GM19239 (cell line): ENCODE measurements around the gene KCNH5.

Experiments
- DNase-seq: peaks from one replicate; pipeline ENCODE4 v3.0.0; 2011; ENCODE audit warnings: low spot score; ENCODE audit not compliant: insufficient read length
- FAIRE-seq: peaks from 2 replicates; lab custom pipeline; 2011; peaks lifted over from hg19 to GRCh38; lab: Jason Lieb, UNC

KCNH5 gene

DNA sequence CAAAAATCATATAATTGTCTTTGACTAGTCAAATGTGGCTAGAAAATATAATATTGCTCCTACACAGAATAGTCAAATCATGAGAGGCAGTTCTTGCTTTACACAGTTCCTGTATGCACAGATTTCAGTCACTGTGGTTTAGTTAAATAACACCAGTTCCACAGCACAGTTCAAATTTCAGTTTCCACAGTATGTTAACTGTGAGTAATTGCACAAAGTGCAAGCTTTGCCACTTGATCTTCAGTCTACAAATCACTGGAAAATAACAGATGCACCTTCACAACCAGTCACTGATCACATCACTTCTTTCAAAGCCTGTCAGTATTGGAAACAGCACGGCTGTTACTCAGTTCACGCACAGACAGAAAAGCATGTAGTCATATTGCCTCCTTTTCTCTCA lies 38.7 kb downstream of the KCNH5 start:
- FAIRE-seq (no peak), DNase-seq (no peak)

DNA sequence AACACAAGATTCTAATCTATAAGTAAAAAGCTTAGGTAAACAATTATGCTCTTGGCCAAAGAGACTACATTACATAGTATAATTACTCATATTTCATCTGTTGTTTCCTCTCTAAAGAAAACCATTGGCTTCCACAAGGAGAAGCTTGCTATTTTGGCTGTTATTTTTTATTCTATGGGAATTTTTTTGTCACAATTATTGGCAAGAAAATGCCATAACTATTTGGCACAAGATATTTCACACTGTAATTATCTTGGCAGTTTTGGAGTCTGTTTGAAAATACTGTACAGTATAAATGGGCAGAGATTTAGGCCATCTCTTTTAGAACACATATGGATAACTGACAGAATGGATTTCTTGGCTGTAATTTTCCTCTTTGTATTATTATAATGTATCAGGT lies 51.2 kb downstream of the KCNH5 start:
- DNase-seq (no peak), FAIRE-seq (no peak)

DNA sequence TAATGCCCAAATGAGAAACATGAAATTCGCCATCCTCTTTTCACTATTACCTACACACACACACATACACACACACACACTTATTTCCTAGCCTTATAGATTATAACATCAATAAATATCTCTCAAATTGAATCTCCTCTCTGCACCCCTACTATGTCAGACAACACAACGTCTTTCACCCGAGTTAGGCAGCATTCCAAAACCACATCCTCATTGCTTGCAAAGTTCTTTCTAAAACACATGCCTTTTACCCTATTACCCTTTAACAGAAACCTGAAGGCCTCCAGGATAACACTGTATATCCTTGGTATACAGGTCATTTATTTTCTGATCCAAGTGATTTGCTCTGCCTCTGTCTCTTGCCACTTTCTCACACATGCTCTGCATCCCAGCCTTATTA lies 56.3 kb downstream of the KCNH5 start:
- FAIRE-seq: no peak
- DNase-seq: no peak

DNA sequence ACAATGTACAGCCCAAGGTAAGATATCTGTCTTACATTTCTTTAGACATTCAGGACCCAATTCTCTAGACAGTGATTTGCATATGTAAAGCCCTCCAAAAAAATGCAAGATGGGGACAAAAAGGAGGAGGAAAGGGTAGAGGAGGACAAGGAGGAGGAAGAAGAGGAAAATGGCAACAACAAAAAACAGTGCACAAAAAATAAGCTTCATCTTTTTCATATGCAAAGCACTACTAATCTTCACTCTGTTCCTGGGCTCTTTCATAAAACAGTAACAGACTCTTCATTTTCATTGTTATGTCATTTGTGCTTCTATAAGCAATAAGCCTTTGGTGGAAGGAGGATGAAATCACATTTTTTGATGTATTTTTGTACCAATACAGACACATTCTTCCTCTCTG lies 61.4 kb downstream of the KCNH5 start:
- DNase-seq (no peak), FAIRE-seq (no peak)

DNA sequence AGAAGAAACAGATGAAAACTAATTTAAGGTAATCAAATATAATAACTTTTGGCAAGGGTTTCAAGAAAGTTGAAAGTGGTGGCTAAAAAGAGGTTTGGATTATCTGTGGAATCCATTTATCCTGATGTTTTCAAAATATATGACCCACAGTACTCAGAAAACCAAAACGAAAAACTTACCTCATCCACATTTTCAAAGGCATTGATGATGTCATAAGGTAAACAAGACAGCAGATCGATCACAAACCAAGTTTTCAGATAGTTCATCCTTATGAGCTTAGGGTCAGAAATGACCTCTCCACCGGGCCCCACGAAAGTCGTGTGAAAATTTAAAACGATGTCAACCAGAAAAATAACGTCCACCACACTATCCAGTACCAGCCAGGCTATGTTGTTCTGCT lies 64.6 kb downstream of the KCNH5 start:
- FAIRE-seq (no peak), DNase-seq (no peak)

DNA sequence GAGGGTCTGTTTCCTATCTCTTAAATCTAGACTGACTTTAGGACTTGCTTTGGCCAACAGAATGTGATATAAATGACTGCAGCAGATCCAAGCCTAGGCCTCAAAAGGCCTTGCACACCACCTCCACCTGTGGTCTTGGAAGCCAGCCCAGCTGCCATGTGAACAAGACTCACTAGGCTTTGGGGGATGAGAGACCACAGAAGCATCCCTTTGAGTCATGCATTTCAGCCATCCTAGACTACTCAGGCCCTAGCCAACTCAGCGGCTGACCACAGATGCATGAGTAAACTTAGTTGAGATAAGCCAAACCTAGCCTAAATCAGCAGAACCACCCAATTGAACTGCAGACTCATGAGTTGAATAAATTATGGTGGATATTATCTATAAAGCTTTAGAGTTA lies 87.7 kb downstream of the KCNH5 start:
- no peak for FAIRE-seq
- no peak for DNase-seq

DNA sequence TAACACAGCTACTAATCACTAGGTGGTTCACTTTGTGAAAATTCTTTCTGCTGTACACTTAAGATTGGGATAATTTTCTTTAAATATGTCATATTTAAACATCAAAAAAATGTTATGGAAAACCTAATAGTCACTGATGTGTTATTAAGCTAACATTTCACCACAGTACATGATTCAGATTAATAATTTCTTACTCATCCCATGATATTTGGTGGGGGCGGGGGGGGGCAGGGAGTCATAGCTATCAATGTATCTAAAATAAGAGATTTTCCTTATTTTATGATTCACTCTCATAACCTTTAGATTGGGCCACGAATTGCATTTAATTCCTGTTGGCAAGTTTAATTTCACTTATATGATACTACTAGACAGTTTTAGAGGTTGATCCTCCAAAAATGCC lies 88.8 kb downstream of the KCNH5 start:
- DNase-seq: no peak
- no peak for FAIRE-seq

DNA sequence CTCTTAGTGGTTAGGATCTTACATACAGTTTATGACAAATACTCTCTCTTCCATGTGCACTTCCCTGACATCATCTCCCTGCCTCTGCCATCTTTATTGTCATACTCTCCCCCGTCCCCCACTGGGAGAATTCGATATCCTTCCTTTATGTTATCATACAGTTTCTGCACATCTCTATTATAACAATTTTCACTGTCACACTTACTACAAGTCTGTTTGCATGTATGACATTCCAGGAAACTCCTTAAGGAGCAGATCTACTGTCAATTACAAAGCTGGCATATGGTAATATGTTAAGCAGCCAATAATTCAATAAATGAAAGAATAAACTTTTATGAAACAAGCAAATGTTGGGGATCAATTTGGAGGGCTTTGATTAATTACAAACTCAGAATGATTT lies 91.1 kb downstream of the KCNH5 start:
- FAIRE-seq: no peak
- no peak for DNase-seq

DNA sequence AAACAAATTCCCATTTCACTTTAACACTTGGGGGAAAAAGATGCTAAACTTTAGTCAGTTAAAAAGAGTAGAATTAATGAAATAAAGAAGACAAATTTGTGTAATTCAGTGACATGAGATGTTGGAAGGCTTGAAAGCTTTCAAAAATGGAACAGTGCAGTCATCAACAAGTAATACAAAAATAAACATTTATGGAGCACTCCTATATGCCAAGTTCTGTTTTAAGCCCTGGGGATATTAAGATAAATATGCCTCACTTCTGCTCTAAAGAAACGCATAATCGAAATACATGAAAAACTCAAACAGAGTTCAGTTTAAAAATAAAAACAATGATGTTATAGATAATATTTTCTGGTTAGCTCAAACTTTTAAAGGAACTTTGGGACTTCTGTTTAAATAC lies 93.0 kb downstream of the KCNH5 start:
- FAIRE-seq (no peak), DNase-seq (no peak)

DNA sequence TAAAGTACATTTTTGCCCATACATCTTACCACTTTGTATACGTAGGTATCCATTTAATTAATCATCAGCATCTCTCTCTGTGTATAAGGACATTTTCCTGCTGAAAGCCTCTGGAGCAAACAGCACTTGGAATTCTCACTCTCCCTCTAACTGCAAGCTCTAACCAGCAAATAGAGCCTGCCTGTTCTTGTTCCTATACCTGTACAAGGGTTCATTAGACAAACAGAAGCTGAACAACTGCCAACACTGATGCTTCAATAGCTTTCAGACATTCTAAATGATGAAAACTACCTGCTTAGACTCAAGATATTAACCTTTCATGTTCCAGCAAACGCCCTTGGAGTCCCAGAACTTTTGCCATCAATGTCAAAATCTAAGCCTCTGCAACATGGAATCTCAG lies 98.0 kb downstream of the KCNH5 start:
- DNase-seq: no peak
- FAIRE-seq: no peak

DNA sequence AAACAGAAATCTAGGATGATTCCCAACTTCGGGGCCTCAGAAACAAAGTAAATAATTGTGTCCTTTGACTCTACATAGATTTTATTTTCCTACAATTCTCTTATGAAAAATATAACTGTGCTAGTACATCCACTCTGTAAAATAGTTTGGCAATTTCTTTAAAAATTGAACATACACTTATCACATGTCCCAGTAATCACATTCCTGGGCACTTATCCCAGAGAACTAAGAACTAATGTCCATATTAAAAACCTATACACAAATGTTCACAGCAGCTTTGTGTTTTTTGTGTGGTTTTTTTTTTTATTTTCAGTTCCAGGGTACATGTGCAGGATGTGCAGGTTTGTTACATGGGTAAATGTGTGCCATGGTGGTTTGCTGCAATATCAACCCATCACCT lies 99.0 kb downstream of the KCNH5 start:
- DNase-seq (no peak), FAIRE-seq (no peak)

DNA sequence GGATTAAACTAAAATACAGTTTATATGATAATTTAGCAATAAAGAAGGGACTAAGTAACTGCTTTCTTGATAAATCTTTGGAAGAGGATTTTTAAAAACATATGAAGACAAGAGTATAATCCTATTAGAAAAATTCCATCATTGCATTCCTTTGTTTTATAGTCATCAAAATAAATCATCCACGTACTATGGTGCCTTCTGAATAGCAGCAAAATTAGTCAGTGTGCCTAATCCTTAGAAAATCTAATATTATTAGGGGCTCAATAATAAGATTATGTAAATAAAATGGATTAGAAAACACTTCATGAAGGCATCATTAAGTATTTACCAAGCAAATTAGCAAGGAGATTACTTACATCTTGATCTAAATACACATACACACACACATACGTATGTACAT lies 102.1 kb downstream of the KCNH5 start:
- no peak for FAIRE-seq
- no peak for DNase-seq

DNA sequence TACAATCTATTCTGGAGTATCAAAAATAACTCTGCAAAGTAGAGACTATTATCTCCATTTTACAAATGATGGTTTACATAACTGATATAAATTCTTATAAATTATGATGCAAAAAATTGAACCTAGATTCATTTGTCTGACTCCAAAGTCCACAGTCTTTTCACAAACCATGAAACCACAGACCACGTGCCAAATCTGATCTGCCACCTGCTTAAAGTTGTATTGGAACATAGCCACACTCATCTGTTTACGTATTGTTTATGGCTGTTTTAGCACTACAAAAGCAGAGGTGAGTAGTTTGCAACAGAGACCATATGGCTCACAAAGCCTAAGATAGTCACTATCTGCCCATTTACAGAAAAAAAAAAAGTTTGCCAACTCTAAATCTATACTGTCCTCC lies 105.3 kb downstream of the KCNH5 start:
- no peak for DNase-seq
- FAIRE-seq: no peak

DNA sequence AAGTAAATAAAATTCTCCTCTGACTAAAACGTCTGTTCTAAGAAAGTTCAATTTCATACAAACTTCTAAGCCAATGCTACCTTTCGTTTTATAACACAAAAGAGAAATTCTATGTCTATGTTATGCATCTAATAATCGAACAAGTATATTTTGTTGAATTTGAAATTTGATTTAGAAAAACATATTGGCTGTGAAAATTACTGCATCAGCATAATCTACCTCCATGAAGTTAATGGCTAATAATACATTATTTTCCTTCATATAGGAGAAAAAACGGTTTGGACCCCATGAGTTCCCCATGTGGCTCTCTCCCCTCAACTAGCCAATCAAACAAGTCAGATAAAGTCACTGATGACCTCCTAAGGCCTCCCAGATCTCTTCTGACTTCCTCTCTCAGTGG lies 106.5 kb downstream of the KCNH5 start:
- FAIRE-seq (no peak), DNase-seq (no peak)

DNA sequence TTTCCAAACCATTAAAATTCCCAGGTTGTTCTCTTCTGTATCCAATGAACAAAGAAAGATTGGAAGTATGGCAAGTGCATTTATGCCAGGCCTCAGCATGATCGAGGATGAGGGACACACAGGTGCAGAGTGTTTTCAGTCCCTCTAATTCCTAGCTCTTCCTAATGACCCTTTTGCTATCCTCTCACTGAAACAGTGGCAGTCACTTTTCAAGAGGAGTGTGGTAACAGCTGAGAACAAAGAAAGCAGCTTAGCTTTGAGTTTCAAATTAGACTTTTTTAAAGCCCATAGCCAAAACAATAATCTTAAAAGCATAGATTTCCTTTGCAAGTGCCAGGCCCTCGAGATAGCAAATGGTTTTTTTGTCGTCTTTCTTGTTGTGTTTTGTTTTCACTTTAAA lies 110.8 kb downstream of the KCNH5 start:
- DNase-seq (no peak), FAIRE-seq (no peak)

DNA sequence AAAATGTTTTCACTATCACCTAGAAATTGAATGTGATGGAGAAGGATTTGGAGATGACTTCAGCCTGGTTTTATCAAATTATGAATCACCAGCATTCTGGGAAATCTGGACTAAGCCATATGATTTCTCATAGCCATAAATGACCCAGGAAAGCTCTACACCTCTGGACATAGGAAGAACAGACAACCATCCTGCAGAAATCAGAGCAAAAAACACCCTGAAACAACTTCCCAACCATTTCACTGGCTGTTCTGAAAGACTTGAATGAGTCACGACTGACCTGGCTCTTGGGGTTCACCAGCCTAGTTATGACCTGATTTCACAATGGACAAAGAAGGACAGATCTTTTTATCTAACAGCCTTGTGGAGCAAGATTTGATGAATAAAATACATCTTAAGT lies 123.8 kb downstream of the KCNH5 start:
- FAIRE-seq: no peak

DNA sequence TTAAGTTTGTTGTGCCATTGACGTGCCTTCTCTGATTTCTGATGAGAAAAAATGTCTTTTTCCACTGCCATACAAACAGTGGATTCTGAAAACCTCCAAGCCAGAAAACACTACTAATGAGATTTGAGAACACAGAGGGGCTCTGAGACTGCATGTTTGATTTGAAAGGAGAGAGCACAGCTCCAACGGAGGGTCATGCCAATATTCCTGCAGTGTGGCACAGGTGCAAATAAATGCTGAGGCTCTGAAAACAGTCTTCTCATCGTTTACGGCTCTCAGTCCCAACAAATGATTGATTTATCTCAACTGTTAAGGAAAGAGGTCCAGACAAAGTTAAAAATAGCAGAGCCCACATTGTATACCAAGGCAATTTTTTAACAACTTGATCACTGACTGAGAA lies 128.7 kb downstream of the KCNH5 start:
- DNase-seq (no peak), FAIRE-seq (no peak)

More for the DNA sequence above, 123.8 kb downstream of the KCNH5 start:
- no peak for DNase-seq

DNA sequence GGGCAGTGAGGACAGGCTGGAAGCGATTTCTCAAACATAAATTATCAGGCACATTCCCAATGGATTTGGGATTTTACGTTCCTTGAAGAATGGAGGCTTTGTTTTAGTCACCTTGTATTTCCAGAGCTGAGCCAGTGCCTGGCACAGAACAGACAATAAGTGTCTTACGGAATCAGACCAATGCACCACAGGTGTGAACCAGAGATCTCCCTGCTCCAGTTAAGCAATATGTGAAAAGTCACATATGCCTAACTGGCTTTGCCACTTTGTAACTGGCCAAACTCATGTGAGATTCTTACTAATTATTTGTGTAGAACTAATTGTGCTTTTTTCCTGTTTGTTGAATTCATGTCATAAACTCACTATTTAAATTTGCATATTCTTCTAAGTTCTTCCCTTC lies 130.4 kb downstream of the KCNH5 start:
- DNase-seq: no peak

DNA sequence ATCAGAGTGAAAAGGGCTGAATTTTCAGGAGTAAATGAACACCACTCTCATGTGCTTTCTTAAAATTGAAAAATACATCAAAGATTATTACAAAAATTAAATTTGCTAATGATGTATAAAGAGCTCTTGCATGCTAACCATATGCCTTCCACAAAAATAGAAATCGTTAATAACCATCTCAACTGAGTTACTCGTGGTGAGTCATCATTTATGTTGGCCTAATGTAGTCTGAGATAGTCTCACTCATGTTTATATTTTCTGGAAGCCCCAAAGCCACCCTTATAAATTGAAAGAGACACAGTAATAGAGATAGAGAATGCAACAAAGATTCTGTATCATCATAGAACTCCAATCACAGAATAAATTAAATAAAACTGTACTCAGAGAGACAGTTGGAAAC lies 131.2 kb downstream of the KCNH5 start:
- FAIRE-seq: no peak

More for the DNA sequence above, 130.4 kb downstream of the KCNH5 start:
- FAIRE-seq: no peak

DNA sequence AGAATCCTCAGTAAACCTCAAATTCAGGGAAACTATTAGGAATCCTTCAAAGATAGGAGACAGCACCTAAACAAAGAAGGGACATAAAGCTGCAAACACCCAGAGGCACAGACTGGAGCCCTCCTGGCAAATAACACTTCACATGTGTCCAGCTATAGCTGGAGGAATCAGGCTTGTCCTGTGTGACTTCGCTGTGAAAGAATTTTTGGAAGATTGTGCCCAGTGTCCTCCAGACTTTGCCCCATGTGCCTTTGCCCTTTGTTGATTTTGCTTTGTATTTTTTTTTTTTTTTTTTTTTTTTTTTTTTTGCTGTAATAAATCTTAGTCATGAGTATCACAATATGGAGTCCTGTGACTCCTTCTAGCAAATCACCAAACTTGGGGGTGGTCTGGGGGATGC lies 136.8 kb downstream of the KCNH5 start:
- DNase-seq (no peak), FAIRE-seq (no peak)

More for the DNA sequence above, 131.2 kb downstream of the KCNH5 start:
- no peak for DNase-seq

DNA sequence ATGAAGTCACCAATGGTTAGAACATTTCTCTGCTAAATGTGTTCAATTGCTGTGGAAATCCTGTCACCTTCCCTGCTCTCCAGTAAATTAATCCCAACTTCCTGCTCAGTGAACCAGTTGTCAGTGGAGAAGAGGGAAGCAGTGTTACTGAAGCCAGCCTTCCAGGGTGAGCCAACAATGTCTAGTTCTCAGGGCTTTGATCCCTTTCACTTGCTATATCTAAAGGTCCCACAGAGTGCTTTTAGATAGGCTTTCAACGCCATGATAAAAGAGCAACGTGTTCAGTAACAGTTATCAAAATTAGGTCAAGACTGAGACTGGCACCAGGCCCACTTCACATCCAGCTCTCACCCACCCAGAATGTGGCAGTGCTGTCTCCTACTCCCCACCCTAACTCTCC lies 139.7 kb downstream of the KCNH5 start:
- FAIRE-seq (no peak), DNase-seq (no peak)

DNA sequence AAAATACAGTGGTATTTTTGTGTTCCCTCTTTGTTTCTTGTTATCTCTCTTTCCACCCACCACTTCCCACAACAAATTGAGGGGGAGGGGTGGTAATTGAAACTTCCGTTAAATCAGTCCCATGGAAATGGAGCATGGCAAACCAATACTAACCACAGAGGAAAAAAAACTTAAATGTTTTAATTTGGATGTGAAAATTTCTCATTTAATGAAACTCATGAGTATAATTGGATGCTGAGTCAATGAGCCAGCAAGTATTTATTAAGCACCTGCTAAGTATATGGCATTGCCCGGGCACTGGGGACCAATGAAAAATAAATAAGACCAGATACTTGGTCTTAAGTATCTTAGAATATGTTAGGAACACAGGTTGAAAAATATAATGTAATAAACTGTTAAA lies 147.5 kb downstream of the KCNH5 start:
- DNase-seq: no peak
- FAIRE-seq: no peak

DNA sequence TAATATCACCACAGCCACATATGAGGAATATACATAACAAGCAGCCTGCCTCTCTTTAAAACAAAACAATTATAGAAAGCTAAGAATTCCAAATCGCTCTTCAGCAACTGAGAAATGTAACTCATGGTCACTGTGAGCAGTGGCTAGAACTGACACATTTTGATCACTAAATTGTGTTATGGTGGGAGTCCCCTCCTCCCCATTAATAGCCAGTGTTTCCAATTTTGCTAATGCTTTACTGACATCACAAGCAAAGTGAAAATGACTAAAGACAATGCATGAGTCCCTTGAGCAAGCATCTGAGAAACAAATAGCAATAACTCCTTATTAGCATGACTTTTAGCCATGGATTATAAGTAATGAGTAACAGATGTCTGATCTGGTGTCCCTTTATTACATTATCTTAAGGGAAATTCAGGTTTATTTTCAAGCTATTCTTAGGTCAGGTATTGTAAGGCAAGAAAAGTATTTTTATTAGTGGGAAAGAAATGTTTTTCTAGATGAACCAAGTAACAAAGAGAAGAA lies 148.3 kb downstream of the KCNH5 start:
- DNase-seq (no peak), FAIRE-seq (no peak)
